Gastroesophageal sphincter (tissue), 3 donors: ENCODE measurements around the gene SLC25A21.

ENCODE experiments used
- POLR2A ChIP-seq, 2 donors: fragments of 450-650 bp; IDR thresholded peaks; one replicate each; pipeline ENCODE4 v1.6.1; 2017; ENCODE audit warnings: antibody characterized with exemption in 2 of 2, mild to moderate bottlenecking in 2 of 2, moderate library complexity in 1 of 2
- TF ChIP-seq, protein P1 (sequence below), 4 experiments: fragments of 200-600 bp in 2 of 4; fragments of 450-650 bp in 2 of 4; sonication (generic) in 1 of 4; IDR thresholded peaks; one replicate each; pipeline ENCODE4 v1.5.1; 2017 to 2019; ENCODE audit warnings: antibody characterized with exemption in 4 of 4, mild to moderate bottlenecking in 2 of 4, moderate library complexity in 2 of 4

- TF ChIP-seq, protein P1, sequence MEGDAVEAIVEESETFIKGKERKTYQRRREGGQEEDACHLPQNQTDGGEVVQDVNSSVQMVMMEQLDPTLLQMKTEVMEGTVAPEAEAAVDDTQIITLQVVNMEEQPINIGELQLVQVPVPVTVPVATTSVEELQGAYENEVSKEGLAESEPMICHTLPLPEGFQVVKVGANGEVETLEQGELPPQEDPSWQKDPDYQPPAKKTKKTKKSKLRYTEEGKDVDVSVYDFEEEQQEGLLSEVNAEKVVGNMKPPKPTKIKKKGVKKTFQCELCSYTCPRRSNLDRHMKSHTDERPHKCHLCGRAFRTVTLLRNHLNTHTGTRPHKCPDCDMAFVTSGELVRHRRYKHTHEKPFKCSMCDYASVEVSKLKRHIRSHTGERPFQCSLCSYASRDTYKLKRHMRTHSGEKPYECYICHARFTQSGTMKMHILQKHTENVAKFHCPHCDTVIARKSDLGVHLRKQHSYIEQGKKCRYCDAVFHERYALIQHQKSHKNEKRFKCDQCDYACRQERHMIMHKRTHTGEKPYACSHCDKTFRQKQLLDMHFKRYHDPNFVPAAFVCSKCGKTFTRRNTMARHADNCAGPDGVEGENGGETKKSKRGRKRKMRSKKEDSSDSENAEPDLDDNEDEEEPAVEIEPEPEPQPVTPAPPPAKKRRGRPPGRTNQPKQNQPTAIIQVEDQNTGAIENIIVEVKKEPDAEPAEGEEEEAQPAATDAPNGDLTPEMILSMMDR (IDR thresholded peaks at IDR 0.05), result no peak
- TF ChIP-seq POLR2A (IDR thresholded peaks at IDR 0.05), result no peak
These were observed 32.2 kb downstream of the SLC25A21 start for GRCh38 chr14:37140176-37140575.
